ENCODE measurements around the gene ANKRD55. TPM values are rescaled to one million over a fixed set of nuclear protein-coding genes. Genes with fewer than 3 reads are reported as not detected.
"Not testable (repeated sequence)": the region's sequence is repeated elsewhere in the genome, so short reads cannot be mapped to it uniquely, and the experiment has no call there.

The ANKRD55 gene
- total RNA-seq, 2 experiments from 2014 or later, result 9.7 to 10.2 TPM

GRCh38 chr5:56251918-56252553, 18.9 kb upstream of the ANKRD55 start:
- no peaks in the 10 kb centered on the region for H3K27me3 ChIP-seq (ENCODE audit: control insufficient read depth in 1 of 2, insufficient read depth in 2 of 2, low read length in 2 of 2)
- H3K9me3 ChIP-seq (ENCODE audit: control insufficient read depth in 1 of 2, insufficient read depth in 1 of 2, low read length in 2 of 2), result no peaks in the 10 kb centered on the region
- Mint-ChIP-seq H3K4me3 (no peak overlapping the region), H3K36me3 (ENCODE audit: low read depth) (no peaks in the 10 kb centered on the region), H3K4me1 (ENCODE audit: low read depth) (peaks cover 4% of the 10 kb centered on the region), H3K27me3 (no peaks in the 10 kb centered on the region), H3K9me3 (no peaks in the 10 kb centered on the region), H3K27ac (no peak overlapping the region)
- POLR2A ChIA-PET, result no interaction called here
- CTCF ChIA-PET, result no interaction called here
- DNase-seq, result no peak
- no peak for ATAC-seq (ENCODE audit: poor library complexity)
- H3K36me3 ChIP-seq (ENCODE audit: insufficient read depth, low read length), result no peaks in the 10 kb centered on the region
- no peak overlapping the region for H3K27ac ChIP-seq (ENCODE audit: low read depth in 1 of 2, low read length in 2 of 2)
- intact Hi-C loops (cut with DNase I, micrococcal nuclease), result no loop called here
- H3K4me1 ChIP-seq (ENCODE audit: insufficient read depth, low read length), result no peaks in the 10 kb centered on the region
- TF ChIP-seq CTCF (IDR thresholded peaks at IDR 0.05), result no peak
- no peak overlapping the region for H3K4me3 ChIP-seq (ENCODE audit: low read length)

GRCh38 chr5:56251440-56251839, 18.3 kb upstream of the ANKRD55 start:
- H3K36me3 Mint-ChIP-seq (ENCODE audit: low read depth), result no peaks in the 10 kb centered on the region
- ATAC-seq (ENCODE audit: poor library complexity) (no peak), DNase-seq (no peak)
- Histone ChIP-seq H3K27ac (ENCODE audit: low read depth in 1 of 2, low read length in 2 of 2) (no peak overlapping the region), H3K9me3 (ENCODE audit: control insufficient read depth in 1 of 2, insufficient read depth in 1 of 2, low read length in 2 of 2) (no peaks in the 10 kb centered on the region), H3K4me1 (ENCODE audit: insufficient read depth, low read length) (no peaks in the 10 kb centered on the region), H3K36me3 (ENCODE audit: insufficient read depth, low read length) (no peaks in the 10 kb centered on the region), H3K4me3 (ENCODE audit: low read length) (no peak overlapping the region), H3K27me3 (ENCODE audit: control insufficient read depth in 1 of 2, insufficient read depth in 2 of 2, low read length in 2 of 2) (no peaks in the 10 kb centered on the region)
- intact Hi-C loops (cut with DNase I, micrococcal nuclease), result no loop called here
- ChIA-PET POLR2A (no interaction called here), CTCF (no interaction called here)
- peaks cover 4% of the 10 kb centered on the region for H3K4me1 Mint-ChIP-seq (ENCODE audit: low read depth)
- no peak overlapping the region for H3K27ac Mint-ChIP-seq
- no peak overlapping the region for H3K4me3 Mint-ChIP-seq
- no peaks in the 10 kb centered on the region for H3K27me3 Mint-ChIP-seq
- no peaks in the 10 kb centered on the region for H3K9me3 Mint-ChIP-seq
- TF ChIP-seq CTCF (IDR thresholded peaks at IDR 0.05), result no peak

GRCh38 chr5:56250011-56250410, 16.9 kb upstream of the ANKRD55 start:
- TF ChIP-seq CTCF (IDR thresholded peaks at IDR 0.05), result no peak
- Mint-ChIP-seq H3K9me3 (no peaks in the 10 kb centered on the region), H3K4me3 (no peak overlapping the region), H3K4me1 (ENCODE audit: low read depth) (peaks cover 4% of the 10 kb centered on the region), H3K36me3 (ENCODE audit: low read depth) (no peaks in the 10 kb centered on the region), H3K27me3 (no peaks in the 10 kb centered on the region), H3K27ac (no peak overlapping the region)
- Histone ChIP-seq H3K36me3 (ENCODE audit: insufficient read depth, low read length) (no peaks in the 10 kb centered on the region), H3K9me3 (ENCODE audit: control insufficient read depth in 1 of 2, insufficient read depth in 1 of 2, low read length in 2 of 2) (no peaks in the 10 kb centered on the region), H3K27me3 (ENCODE audit: control insufficient read depth in 1 of 2, insufficient read depth in 2 of 2, low read length in 2 of 2) (no peaks in the 10 kb centered on the region), H3K4me1 (ENCODE audit: insufficient read depth, low read length) (no peaks in the 10 kb centered on the region), H3K27ac (ENCODE audit: low read depth in 1 of 2, low read length in 2 of 2) (no peak overlapping the region), H3K4me3 (ENCODE audit: low read length) (no peak overlapping the region)
- intact Hi-C loops (cut with DNase I, micrococcal nuclease), result no loop called here
- DNase-seq, result no peak
- ChIA-PET POLR2A (no interaction called here), CTCF (no interaction called here)
- no peak for ATAC-seq (ENCODE audit: poor library complexity)

GRCh38 chr5:56249085-56249484, 16.0 kb upstream of the ANKRD55 start:
- H3K4me3 ChIP-seq (ENCODE audit: low read length); H3K27me3 Mint-ChIP-seq; H3K4me1 Mint-ChIP-seq (ENCODE audit: low read depth); ATAC-seq (ENCODE audit: poor library complexity); H3K36me3 ChIP-seq (ENCODE audit: insufficient read depth, low read length); H3K27me3 ChIP-seq (ENCODE audit: control insufficient read depth in 1 of 2, insufficient read depth in 2 of 2, low read length in 2 of 2); H3K4me1 ChIP-seq (ENCODE audit: insufficient read depth, low read length); H3K36me3 Mint-ChIP-seq (ENCODE audit: low read depth); intact Hi-C loops (cut with DNase I, micrococcal nuclease); DNase-seq; H3K9me3 Mint-ChIP-seq; H3K27ac ChIP-seq (ENCODE audit: low read depth in 1 of 2, low read length in 2 of 2); CTCF ChIA-PET; H3K27ac Mint-ChIP-seq; H3K9me3 ChIP-seq (ENCODE audit: control insufficient read depth in 1 of 2, insufficient read depth in 1 of 2, low read length in 2 of 2); POLR2A ChIA-PET; H3K4me3 Mint-ChIP-seq: not testable (repeated sequence)
